Hippocampal formation (tissue), 2 donors: ENCODE data around the gene SLC1A7.
"Not testable (repeated sequence)": the region's sequence is repeated elsewhere in the genome, so short reads cannot be mapped to it uniquely, and the experiment has no call there.

ENCODE experiments used
- DNase-seq, 2 donors: peaks; one replicate each; lab custom pipeline; 2025; lab: John Stamatoyannopoulos, UW

The SLC1A7 gene

DNA sequence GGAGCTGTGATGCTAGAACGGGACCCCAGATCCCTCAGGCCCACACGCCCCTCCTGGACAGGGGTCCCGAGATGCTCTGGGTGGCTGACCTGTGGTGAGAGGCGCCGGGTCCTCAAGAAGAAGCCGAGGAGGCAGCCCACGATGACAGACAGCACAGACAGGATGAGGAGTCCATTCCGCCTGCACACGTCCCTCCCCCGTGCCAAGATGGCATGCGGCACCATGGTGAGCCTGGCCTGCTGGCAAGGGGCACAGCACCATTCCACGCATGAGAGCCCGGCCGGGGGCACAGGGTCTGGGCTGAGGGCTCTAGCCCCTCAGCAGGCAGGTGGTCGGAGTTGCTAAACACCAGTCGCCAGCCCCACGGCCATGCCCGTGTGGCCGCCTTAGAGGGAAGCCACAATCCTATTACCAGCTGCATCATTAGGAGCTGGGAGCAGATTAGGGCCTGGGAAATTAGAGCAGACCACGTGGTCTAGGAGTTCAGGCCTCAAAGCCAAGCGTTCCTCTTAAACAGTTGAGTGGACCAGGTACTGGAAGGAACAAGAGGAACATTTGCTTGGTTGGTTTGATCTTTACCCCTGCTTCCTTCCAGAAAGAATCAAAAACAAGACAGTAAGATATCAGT, at the start of gene SLC1A7:
TSS of gene SLC1A7 (minus strand) at position 413 of the 628 bp plus-strand sequence. CDS start at position 224, 189 bp downstream.
- DNase-seq = no peak

- DNase-seq = no peak
Measured at GRCh38 chr1:53190210-53190611, 47.8 kb upstream of the SLC1A7 start.

DNA sequence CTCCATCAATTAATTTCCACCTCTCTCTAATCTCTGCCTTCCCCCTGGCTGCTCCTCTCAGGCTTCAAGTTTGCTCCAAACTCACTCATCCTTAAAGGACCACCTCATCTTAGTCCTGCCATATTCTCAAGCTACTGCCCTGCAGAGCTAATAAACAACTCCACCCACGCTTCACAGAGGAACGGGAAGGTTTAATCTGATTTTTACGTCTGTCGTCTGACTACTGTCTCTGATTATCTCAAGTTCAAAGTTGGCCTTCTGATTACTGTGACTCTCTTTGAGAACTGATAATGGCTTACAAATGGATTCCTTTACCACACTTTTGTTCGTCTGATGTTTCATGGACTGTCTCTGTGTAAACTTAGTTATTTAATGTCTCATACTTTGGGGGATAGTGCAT, 46.6 kb upstream of the SLC1A7 start:
- DNase-seq = no peak

- DNase-seq = no peak
Measured at GRCh38 chr1:53188099-53188498, 45.7 kb upstream of the SLC1A7 start.

DNA sequence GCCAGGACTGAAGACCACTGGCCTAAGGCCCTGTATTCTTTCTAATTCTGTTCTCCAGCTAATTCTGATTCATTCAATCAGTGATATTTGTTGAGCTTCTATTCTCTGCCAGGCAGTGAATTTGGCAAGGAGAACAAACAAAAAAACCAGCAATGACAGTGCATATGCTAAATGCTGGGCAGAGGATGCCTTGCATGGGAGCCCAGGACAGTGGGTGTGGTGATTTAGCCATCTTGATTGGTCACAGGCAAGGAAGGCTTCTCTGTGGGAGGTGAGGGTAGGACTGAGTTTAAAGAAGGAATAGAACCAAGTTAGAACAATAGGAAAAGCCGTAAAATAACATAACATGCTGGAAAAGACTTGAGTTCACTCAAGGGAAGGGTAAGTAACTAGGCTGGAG, 45.0 kb upstream of the SLC1A7 start:
- DNase-seq = no peak

- DNase-seq = no peak
Measured at GRCh38 chr1:53186533-53186932, 44.1 kb upstream of the SLC1A7 start.

- not testable (repeated sequence) for DNase-seq
Measured at GRCh38 chr1:53185955-53186297, 43.5 kb upstream of the SLC1A7 start.

- DNase-seq = no peak
Measured at GRCh38 chr1:53183095-53183990, 40.9 kb upstream of the SLC1A7 start.

- DNase-seq = no peak
Measured at GRCh38 chr1:53182716-53183094, 40.3 kb upstream of the SLC1A7 start.

DNA sequence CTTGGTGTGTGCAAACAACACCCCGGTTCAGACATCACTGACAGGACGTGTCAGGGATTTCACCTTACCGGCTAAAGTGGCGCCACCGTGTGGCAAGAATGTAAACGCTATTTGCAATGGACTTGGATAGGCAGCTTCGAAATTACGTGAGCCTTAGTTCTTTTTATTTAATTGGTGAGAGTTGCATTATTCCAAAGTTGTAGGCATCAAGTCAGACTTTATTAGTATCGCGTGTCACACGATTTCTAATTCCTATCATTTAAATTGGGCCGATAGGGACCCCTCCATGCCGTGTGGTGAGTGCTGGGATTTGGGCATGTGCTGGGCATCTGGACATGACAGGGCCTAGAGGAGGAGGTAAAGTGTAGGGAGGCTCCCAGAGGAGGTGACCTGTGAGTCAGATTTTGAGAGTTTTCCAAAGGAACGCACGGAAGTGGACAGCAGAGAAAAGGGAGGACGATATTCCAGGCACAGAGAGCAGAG, 39.7 kb upstream of the SLC1A7 start:
- peak; percentile 46 to 53 for DNase-seq

GRCh38 chr1:53180951-53181350, 38.5 kb upstream of the SLC1A7 start:
- DNase-seq = no peak

- DNase-seq = no peak
Measured at GRCh38 chr1:53180226-53180625, 37.8 kb upstream of the SLC1A7 start.

DNA sequence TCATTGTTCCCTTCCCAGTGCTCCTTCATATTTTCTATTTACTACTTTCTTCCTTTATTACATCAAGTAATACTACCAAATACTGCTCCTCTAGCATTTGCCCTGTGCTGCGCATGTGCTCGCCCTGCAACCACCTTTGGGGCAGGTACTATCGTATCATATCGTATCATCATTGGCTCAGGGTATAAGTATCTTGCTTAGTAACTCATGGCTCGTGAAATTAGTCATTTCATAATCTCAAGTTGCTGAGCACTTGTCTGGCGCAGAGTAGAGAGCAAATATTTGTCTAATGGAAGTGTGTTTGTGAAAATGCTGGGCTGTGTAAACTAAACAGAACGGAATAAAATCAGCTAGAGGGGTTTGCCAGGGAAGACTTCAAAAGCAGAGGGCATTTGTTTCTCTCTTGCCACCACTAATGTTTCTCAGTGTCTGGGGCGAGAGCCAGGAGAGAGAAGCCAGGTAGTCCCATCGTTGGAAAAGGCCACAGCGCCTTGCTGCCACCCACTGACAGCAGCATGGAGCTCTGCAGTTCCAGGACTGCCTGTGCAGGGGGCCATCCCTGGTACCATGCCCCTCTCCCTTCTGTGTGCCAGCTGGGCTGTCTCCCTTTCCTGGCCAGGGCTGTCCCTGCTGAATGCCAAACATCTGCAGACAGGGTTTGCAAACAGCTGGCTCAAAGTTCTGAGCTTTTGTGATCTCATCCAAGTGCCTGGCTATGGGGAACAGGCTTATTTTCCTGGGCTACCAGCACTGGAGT, 34.2 kb upstream of the SLC1A7 start:
- DNase-seq = no peak

DNA sequence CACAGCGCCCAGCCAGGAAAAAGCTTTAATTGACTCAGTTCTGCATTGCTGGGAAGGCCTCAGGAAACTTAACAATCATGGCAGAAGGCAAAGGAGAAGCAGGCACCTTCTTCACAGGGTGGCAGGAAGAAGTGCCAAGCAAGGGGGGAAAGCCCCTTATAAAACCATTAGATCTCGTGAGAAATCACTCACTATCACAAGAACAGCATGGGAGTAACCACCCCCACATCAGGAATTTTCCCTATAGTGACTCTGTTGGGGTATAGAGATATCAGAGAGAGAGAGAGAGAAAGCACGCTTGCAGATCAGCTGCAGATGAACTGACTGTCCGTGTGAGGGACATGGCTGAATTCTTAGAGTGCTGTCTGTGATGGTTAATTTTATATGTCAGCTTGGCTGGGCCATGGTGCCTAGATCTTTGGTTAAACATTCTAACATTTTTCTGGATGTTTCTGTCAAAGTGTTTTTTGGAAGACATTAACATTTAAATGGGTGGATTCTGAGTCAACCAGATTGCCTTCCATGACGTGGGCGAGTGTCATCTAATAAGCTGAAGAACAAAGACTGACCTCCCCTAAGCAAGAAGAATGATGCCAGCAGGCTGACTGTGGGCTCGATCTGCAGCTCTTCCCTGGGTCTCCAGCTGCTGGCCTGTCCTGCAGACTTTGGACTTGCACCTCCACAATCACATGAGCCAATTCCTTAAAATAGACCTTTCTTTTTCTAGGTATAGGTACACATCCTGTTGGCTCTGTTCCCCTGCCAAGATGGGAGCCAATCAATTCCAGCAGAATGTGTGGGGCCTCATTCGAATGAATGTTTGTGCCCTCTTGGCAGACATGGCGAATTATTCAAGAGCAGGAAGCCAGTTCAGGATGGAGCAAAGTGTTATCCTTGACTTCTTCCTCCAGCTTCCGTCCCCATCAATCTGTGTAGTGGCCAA, 32.8 kb upstream of the SLC1A7 start:
- no peak for DNase-seq

DNA sequence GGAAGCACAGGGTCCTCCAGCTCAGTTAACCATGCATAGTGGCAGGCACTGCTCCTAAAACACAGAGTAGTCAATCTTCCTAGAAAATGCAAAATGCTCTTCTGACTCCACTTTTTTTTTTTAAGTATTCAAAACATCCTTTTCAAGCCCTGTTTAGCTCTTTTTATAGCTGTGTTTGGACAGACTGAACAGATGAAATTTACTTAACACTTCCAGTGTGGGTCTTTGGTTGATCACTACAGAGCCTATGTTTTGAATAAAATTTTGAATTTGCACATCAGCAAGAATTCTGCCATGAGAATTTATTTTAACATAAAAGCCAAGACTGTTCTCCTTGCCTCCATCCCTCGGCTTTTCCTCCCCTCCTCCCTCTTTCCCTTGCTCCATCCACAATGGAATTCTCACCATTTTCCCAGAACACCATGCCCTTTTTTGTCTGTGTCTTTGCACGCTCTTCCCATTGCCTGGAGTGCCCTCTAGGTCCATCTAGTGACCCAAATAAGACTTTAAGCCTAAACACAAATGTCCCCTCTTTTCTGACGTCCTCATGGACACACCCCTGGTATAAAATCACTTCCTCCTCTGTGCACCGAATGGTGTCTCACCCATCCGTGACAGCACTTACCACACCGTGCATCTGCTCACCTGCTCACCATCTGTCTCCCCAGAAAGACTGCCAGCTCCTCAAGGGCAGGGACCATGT, 30.1 kb upstream of the SLC1A7 start:
- no peak for DNase-seq

- no peak for DNase-seq
Measured at GRCh38 chr1:53166912-53167311, 24.5 kb upstream of the SLC1A7 start.

DNA sequence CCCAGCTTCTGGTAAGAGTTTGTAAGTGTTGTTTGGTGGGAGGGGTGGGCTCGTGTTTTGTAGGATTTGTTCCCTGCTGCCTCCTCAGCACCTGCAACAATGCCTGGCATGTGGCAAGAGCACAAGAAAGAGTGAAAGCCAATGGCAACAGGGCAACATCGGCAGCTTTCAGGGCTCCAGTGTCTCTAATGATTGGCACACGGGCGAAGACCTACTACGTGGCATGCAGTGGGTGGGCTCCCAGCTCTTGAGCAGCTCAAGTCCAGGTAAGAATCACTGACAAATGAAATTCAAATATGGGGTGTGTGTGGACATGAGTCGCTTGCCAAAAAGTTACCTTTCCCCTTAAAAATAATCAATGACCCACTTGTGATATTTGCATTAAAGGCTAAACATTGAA, 23.9 kb upstream of the SLC1A7 start:
- no peak for DNase-seq

GRCh38 chr1:53165408-53165961, 23.0 kb upstream of the SLC1A7 start:
- no peak for DNase-seq

DNA sequence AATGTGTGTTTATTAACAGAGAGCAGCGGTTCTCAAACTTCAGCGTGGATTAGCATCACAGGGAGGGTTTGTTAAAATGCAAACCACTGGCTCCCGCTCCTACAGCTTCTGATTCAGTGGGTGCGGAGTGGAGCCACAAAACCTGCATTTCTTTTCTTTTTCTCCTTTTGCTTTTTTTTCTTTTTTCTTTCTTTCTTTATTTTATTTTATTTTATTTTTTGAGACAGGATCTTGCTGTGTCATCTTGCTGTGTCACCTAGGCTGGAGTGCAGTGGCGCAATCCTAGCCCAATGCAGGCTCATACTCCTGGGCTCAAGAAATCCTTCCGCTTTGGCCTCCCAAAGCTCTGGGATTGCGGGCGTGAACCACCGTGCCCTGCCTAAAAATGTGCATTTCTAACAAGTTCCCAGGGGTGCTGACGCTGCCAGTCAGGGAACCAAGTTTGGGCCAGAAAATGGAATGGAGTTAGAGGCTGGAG, 20.9 kb upstream of the SLC1A7 start:
- no peak for DNase-seq

DNA sequence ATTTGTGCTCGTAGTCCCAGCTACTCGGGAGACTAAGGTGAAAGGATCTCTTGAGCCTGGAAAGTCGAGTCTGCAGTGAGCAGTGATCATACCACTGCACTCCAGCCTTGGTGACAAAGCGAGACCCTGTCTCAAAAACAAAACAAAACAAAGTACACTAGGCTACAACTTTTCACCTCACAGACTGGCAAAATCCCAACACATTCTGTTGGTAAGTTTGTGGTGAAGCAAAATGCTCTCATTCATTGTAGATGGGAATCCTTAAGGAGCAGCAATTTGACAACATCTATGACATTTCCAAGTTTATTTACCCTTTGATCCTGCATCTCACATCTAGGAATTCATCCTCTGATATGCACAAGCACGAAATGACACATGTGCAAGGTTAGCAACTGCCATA, 20.2 kb upstream of the SLC1A7 start:
- DNase-seq = no peak
